ENCODE results near the gene SMAD7. TPM values are rescaled to one million over a fixed set of nuclear protein-coding genes. Genes with fewer than 3 reads are reported as not detected.
A peak's percentile ranks its signal among the peaks of the same experiment; 100 is the strongest.

Gene SMAD7
- total RNA-seq, 1 experiment from 2014 or later, result 12.3 TPM

GRCh38 chr18:48922801-48923730 is 27.7 kb downstream of the SMAD7 start:
- CTCF ChIA-PET, result no interaction called here
- intact Hi-C loops (cut with micrococcal nuclease), result no loop called here
- H3K36me3 Mint-ChIP-seq (ENCODE audit: insufficient read depth, unreplicated experiment), result peaks cover 21% of the 10 kb centered on the region

GRCh38 chr18:48922226-48922800 is 28.5 kb downstream of the SMAD7 start:
- ChIA-PET CTCF (interaction anchor here (0.6 kb wide), 1 partner anchor 75 kb away, joined by 3 read pairs; no protein-coding TSS in a partner anchor), POLR2A (interaction anchor here (1.4 kb wide), 1 partner anchor 30 kb away, joined by 3 read pairs; no protein-coding TSS in a partner anchor)
- Mint-ChIP-seq H3K27me3 (ENCODE audit: insufficient read depth, unreplicated experiment) (no peaks in the 10 kb centered on the region), H3K27ac (ENCODE audit: low read depth, unreplicated experiment) (peak overlapping the region; percentile 93), H3K36me3 (ENCODE audit: insufficient read depth, unreplicated experiment) (peaks cover 27% of the 10 kb centered on the region), H3K9me3 (ENCODE audit: unreplicated experiment) (no peaks in the 10 kb centered on the region), H3K4me1 (ENCODE audit: insufficient read depth, unreplicated experiment) (peaks cover 27% of the 10 kb centered on the region), H3K4me3 (ENCODE audit: unreplicated experiment) (peak overlapping the region; percentile 56)
- no TSS peak for BruUV-seq (replicated peaks)
- intact Hi-C loops (cut with micrococcal nuclease), result no loop called here
- DNase-seq (ENCODE audit: unreplicated experiment), result no peak
- TF ChIP-seq CTCF (IDR thresholded peaks at IDR 0.05; ENCODE audit: unreplicated experiment), result no peak

More at GRCh38 chr18:48922801-48923730, 27.7 kb downstream of the SMAD7 start:
- POLR2A ChIA-PET, result interaction anchor here (0.6 to 1.4 kb wide), 3 partner anchors 29 to 174 kb away, joined by 3 to 4 read pairs (median 3); no protein-coding TSS in a partner anchor
- DNase-seq (ENCODE audit: unreplicated experiment), result no peak
- Mint-ChIP-seq H3K4me1 (ENCODE audit: insufficient read depth, unreplicated experiment) (peaks cover 27% of the 10 kb centered on the region), H3K4me3 (ENCODE audit: unreplicated experiment) (peak overlapping the region; percentile 56), H3K27ac (ENCODE audit: low read depth, unreplicated experiment) (peak overlapping the region; percentile 93), H3K9me3 (ENCODE audit: unreplicated experiment) (no peaks in the 10 kb centered on the region), H3K27me3 (ENCODE audit: insufficient read depth, unreplicated experiment) (no peaks in the 10 kb centered on the region)
- no peak for TF ChIP-seq CTCF (IDR thresholded peaks at IDR 0.05; ENCODE audit: unreplicated experiment)
- no TSS peak for BruUV-seq (replicated peaks)

GRCh38 chr18:48921305-48922225 is 29.2 kb downstream of the SMAD7 start:
- ChIA-PET CTCF (interaction anchor here (0.6 kb wide), 1 partner anchor 74 kb away, joined by 3 read pairs; no protein-coding TSS in a partner anchor), POLR2A (interaction anchor here (1.4 kb wide), 1 partner anchor 31 kb away, joined by 3 read pairs; no protein-coding TSS in a partner anchor)
- DNase-seq (ENCODE audit: unreplicated experiment), result no peak
- Mint-ChIP-seq H3K4me1 (ENCODE audit: insufficient read depth, unreplicated experiment) (peaks cover 27% of the 10 kb centered on the region), H3K27me3 (ENCODE audit: insufficient read depth, unreplicated experiment) (no peaks in the 10 kb centered on the region), H3K9me3 (ENCODE audit: unreplicated experiment) (no peaks in the 10 kb centered on the region), H3K4me3 (ENCODE audit: unreplicated experiment) (no peak overlapping the region), H3K36me3 (ENCODE audit: insufficient read depth, unreplicated experiment) (peaks cover 29% of the 10 kb centered on the region), H3K27ac (ENCODE audit: low read depth, unreplicated experiment) (no peak overlapping the region)
- intact Hi-C loops (cut with micrococcal nuclease), result no loop called here
- no peak for TF ChIP-seq CTCF (IDR thresholded peaks at IDR 0.05; ENCODE audit: unreplicated experiment)
- no TSS peak for BruUV-seq (replicated peaks)
